ENCODE results near the gene POLD3.

DNA sequence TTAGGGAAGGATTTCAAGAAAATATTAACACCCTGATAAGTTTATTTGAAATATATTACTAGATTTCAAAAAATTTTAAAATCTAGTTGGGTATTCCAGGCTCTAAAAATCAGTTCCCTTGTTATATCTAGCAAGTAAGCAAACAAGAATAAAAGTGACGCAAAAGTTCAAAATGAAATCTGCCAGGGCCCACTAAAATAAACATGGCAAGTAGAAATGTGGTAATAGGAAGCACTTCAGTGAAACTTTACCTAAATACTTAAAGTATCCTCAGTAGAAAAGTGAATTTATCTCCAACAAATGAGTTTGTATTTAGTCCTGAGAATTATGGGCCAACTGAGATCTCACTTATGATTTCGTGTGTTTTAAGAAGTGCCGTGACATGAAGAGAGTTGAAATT, 23.6 kb downstream of the POLD3 start:
- TF ChIP-seq SP1 (IDR thresholded peaks at IDR 0.05; ENCODE audit: low read depth) (no peak), POLR2A (IDR thresholded peaks at IDR 0.05; ENCODE audit: borderline replicate concordance, extremely low read depth, insufficient read depth, insufficient read length) (no peak), SRF (IDR thresholded peaks at IDR 0.05; ENCODE audit: low read depth) (no peak), YY1 (IDR thresholded peaks at IDR 0.05; ENCODE audit: extremely low read depth, insufficient replicate concordance, low read depth, low read length) (no peak), EZH2phosphoT487 (IDR thresholded peaks at IDR 0.05; ENCODE audit: borderline replicate concordance) (no peak), JUND (IDR thresholded peaks at IDR 0.05) (no peak), RAD21 (IDR thresholded peaks at IDR 0.05; ENCODE audit: low read depth) (no peak), EGR1 (IDR thresholded peaks at IDR 0.05; ENCODE audit: low read depth) (no peak), ELF1 (IDR thresholded peaks at IDR 0.05; ENCODE audit: borderline replicate concordance, low read depth) (no peak), EZH2 (IDR thresholded peaks at IDR 0.05) (no peak), POLR2AphosphoS5 (IDR thresholded peaks at IDR 0.05; ENCODE audit: low read depth, low read length) (no peak)
- TF ChIP-seq, protein P1, sequence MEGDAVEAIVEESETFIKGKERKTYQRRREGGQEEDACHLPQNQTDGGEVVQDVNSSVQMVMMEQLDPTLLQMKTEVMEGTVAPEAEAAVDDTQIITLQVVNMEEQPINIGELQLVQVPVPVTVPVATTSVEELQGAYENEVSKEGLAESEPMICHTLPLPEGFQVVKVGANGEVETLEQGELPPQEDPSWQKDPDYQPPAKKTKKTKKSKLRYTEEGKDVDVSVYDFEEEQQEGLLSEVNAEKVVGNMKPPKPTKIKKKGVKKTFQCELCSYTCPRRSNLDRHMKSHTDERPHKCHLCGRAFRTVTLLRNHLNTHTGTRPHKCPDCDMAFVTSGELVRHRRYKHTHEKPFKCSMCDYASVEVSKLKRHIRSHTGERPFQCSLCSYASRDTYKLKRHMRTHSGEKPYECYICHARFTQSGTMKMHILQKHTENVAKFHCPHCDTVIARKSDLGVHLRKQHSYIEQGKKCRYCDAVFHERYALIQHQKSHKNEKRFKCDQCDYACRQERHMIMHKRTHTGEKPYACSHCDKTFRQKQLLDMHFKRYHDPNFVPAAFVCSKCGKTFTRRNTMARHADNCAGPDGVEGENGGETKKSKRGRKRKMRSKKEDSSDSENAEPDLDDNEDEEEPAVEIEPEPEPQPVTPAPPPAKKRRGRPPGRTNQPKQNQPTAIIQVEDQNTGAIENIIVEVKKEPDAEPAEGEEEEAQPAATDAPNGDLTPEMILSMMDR (IDR thresholded peaks at IDR 0.05 in 2 of 3, conservative IDR thresholded peaks at IDR 0.05 in 1 of 3; ENCODE audit: borderline replicate concordance in 1 of 3, insufficient read depth in 1 of 3, low read depth in 2 of 3, low read length in 2 of 3): no peak
- TF ChIP-seq, protein P2, sequence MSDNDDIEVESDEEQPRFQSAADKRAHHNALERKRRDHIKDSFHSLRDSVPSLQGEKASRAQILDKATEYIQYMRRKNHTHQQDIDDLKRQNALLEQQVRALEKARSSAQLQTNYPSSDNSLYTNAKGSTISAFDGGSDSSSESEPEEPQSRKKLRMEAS (IDR thresholded peaks at IDR 0.05): no peak
- TF ChIP-seq, protein P3, sequence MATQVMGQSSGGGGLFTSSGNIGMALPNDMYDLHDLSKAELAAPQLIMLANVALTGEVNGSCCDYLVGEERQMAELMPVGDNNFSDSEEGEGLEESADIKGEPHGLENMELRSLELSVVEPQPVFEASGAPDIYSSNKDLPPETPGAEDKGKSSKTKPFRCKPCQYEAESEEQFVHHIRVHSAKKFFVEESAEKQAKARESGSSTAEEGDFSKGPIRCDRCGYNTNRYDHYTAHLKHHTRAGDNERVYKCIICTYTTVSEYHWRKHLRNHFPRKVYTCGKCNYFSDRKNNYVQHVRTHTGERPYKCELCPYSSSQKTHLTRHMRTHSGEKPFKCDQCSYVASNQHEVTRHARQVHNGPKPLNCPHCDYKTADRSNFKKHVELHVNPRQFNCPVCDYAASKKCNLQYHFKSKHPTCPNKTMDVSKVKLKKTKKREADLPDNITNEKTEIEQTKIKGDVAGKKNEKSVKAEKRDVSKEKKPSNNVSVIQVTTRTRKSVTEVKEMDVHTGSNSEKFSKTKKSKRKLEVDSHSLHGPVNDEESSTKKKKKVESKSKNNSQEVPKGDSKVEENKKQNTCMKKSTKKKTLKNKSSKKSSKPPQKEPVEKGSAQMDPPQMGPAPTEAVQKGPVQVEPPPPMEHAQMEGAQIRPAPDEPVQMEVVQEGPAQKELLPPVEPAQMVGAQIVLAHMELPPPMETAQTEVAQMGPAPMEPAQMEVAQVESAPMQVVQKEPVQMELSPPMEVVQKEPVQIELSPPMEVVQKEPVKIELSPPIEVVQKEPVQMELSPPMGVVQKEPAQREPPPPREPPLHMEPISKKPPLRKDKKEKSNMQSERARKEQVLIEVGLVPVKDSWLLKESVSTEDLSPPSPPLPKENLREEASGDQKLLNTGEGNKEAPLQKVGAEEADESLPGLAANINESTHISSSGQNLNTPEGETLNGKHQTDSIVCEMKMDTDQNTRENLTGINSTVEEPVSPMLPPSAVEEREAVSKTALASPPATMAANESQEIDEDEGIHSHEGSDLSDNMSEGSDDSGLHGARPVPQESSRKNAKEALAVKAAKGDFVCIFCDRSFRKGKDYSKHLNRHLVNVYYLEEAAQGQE (IDR thresholded peaks at IDR 0.05; ENCODE audit: low read depth): no peak
